ENCODE data around the gene UBE2QL1. TPM values are rescaled to one million over a fixed set of nuclear protein-coding genes. Genes with fewer than 3 reads are reported as not detected.

The UBE2QL1 gene, protein sequence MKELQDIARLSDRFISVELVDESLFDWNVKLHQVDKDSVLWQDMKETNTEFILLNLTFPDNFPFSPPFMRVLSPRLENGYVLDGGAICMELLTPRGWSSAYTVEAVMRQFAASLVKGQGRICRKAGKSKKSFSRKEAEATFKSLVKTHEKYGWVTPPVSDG
- total RNA-seq: not detected in 2 replicates

GRCh38 chr5:6448622-6449464 lies at the start of gene UBE2QL1:
UBE2QL1 (plus strand) TSS chr5:6448859; CDS start chr5:6448894, 35 bp downstream.
- intact Hi-C loops (cut with micrococcal nuclease): no loop called here

GRCh38 chr5:6399980-6400910 lies 48.4 kb upstream of the UBE2QL1 start:
- intact Hi-C loops (cut with micrococcal nuclease): no loop called here

GRCh38 chr5:6401410-6401809 lies 47.2 kb upstream of the UBE2QL1 start:
- intact Hi-C loops (cut with micrococcal nuclease): no loop called here

- intact Hi-C loops (cut with micrococcal nuclease): no loop called here
These were observed 45.7 kb upstream of the UBE2QL1 start for GRCh38 chr5:6402939-6403338.

GRCh38 chr5:6403416-6403815 lies 45.2 kb upstream of the UBE2QL1 start:
- intact Hi-C loops (cut with micrococcal nuclease): no loop called here

DNA sequence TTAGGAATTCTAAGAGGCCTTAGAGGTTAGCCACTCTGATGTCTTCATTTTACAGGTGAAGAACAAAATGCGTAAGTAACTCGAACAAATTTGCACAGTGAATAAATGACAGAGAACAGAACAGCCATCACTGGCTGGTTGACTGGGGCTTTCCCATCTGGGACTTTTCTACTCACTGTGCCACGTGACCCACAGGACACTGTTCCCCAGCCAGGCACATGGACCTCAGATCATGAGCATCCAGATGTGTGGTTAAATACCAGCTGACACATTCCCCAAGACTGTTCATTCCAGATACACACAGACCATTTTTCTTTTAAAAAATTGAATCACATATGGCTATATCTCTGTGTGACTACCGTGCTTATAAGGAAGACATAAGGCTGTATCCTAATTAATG lies 44.5 kb upstream of the UBE2QL1 start:
- intact Hi-C loops (cut with micrococcal nuclease): no loop called here

- intact Hi-C loops (cut with micrococcal nuclease): no loop called here
These were observed 43.1 kb upstream of the UBE2QL1 start for GRCh38 chr5:6405591-6405990.

- intact Hi-C loops (cut with micrococcal nuclease): no loop called here
These were observed 41.0 kb upstream of the UBE2QL1 start for GRCh38 chr5:6407558-6408259.

DNA sequence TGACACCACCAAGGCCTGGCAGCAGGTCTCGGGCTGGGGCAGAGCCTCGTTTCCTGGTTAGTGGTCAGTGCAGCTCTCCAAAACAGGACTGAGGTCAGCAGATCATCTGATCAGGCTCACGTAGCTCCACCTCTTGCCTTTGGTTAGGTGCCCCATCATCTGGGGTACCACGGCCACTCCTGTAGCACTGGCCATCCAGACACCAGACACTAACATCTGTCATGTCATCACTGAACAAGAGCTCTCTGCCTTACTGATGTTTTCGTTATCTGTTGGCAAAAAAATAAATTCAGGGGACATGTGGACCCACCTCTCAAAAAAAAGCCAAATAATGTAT lies 40.4 kb upstream of the UBE2QL1 start:
- intact Hi-C loops (cut with micrococcal nuclease): no loop called here

- intact Hi-C loops (cut with micrococcal nuclease): no loop called here
These were observed 39.8 kb upstream of the UBE2QL1 start for GRCh38 chr5:6408627-6409446.

DNA sequence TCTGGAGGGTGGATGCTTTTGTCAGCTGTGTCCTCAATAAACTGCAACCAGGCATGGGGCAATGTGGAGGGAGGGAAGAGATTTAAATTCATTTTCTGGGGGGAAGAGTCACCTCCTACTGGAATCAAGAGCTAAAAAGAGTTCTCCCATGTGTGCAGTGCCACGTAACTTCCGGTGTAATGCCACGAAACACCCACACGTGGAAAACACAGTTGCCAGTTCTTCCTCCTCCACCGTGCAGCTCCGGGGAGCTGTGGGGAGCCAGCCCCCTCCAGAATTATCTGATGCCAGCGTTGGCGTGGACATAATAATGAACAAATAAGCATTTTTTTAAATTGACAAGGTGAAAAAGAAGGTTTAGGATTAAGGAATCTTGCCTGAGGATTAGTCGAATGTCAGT lies 38.2 kb upstream of the UBE2QL1 start:
- intact Hi-C loops (cut with micrococcal nuclease): no loop called here

DNA sequence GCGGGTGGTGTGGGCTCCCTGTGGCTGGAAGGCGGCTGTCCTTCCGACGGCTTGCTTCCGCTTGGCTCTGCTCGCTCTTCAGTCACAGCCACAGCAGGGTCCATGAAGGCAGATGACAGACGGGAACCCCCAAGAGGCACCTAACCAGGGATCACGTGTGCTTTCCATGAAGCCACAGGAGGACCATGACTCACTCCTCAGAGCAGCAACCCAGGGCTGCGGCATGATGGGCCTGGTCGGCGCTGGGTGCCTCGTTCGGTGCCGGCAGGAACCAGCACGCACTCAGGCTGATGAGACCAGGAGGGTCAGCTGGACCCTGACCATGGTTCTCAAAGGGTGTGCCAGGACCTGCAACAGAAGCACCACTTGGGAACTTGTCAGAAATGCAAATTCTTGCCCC lies 37.5 kb upstream of the UBE2QL1 start:
- intact Hi-C loops (cut with micrococcal nuclease): no loop called here

DNA sequence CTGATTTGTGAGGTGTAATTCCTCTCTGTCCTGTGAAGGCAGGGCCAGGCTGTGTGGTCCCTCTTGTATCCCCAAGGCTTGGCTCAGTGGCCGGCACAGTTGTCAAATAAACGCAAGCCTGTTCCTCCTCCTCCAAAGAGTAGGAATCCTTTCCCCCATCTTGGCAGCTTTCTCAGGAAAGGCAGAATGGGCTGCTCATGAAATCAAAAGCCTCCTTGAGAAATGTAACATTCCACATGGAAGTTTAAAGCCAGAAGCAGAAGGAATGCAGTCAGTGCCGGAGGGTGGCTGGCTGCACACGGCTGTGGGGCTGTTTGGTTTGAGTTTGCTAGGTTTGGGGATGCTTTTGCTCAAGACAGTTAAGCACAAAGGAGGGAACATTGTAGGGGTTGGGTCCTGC lies 35.8 kb upstream of the UBE2QL1 start:
- intact Hi-C loops (cut with micrococcal nuclease): no loop called here

GRCh38 chr5:6417657-6418056 lies 31.0 kb upstream of the UBE2QL1 start:
- intact Hi-C loops (cut with micrococcal nuclease): no loop called here

DNA sequence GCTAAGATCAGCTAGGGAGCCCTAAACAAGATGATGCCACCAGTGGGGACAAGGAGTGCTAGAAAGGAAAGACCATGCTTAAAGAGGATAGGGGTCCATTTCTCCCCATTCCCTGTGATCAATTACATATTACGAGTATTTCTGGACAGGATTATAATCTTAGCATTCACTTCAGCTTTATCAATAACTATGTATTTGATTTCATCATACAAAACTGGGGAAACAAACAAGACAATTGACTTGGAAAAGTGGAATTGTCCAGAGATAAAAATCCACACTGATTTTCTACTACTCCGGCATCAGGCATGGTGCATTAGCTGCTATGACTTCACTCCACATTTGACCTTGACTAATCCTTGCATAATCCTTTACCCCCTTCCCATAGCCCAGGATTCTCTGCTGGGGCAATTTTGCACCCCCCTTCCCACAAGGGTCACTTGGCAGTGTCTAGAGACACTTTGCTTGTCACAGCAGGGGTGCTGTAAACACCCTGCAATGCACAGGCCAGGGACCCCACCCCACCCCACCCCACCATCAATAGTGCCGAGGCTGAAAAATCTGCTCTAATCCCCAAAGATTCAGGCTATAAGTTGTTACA lies 29.9 kb upstream of the UBE2QL1 start:
- intact Hi-C loops (cut with micrococcal nuclease): no loop called here

DNA sequence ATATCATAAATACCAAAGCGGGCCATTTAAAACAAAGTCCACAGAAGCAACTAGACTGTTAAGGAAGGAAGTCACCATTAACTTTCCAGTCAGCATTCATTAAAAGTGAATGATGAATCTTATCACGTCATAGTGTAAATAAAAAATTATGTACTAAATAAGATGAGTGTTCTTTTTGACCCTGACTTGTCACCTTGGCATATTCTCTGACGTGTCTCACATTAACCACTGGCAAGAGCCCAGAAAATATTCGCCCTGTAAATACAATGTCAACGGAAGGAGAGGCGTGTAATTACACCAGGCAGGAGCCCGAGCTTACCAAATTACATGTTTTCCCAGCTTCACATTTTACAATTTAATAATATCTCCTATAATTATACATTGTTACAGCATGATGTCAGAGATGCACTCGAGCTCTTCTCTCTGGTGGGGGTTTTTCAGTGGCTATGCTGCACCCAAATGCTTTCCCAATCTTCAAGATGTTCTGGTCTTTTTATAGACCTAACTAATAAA lies 29.3 kb upstream of the UBE2QL1 start:
- intact Hi-C loops (cut with micrococcal nuclease): no loop called here

GRCh38 chr5:6423327-6424109 lies 25.1 kb upstream of the UBE2QL1 start:
- intact Hi-C loops (cut with micrococcal nuclease): no loop called here

GRCh38 chr5:6424110-6424659 lies 24.5 kb upstream of the UBE2QL1 start:
- intact Hi-C loops (cut with micrococcal nuclease): no loop called here

GRCh38 chr5:6424700-6425099 lies 24.0 kb upstream of the UBE2QL1 start:
- intact Hi-C loops (cut with micrococcal nuclease): no loop called here

Measured in T-helper 2 cell treated with Interferon-gamma antibody and Interleukin-4, amounts not matched to agents 100 ng/mL and 5 ng/mL, for 36 hours (primary cell).